ENCODE measurements around the gene MRPS24.

DNA sequence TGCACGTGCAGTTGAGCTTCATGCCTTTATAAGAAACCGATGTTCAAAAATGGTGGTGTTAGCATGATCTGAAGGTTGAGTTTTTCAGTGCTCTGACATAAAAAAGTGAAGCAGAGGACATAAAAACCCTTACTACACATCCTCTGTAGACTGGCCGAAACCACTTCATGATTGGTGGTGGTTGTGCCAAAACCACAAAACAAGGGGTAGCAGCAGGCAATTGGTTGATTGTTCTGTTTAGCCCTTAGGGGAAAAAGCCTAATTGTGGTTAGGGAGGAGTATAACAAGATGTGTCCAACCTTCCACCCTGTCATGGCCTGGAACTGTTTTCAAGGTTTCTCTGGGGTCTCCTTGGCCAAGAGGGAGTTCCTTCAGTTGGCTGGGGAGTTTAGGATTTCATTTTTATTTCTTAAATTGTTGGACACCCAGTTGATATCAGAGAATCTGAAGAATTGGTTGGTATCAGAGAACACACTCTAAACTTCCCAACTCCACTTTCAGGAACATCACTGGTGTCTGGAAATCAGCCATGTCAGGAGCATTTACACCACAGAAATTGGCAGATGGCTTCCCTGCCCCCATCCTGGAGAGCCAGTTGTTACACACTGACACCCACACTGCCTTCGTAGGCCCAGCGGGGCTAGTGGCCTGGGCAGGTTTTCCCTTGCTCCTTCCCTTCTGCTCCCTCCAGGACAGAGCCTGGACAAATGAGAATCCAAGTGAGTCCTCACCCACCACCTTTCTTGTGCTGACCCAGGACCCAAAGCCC lies 18.8 kb downstream of the MRPS24 start:
- TF ChIP-seq, protein P1, sequence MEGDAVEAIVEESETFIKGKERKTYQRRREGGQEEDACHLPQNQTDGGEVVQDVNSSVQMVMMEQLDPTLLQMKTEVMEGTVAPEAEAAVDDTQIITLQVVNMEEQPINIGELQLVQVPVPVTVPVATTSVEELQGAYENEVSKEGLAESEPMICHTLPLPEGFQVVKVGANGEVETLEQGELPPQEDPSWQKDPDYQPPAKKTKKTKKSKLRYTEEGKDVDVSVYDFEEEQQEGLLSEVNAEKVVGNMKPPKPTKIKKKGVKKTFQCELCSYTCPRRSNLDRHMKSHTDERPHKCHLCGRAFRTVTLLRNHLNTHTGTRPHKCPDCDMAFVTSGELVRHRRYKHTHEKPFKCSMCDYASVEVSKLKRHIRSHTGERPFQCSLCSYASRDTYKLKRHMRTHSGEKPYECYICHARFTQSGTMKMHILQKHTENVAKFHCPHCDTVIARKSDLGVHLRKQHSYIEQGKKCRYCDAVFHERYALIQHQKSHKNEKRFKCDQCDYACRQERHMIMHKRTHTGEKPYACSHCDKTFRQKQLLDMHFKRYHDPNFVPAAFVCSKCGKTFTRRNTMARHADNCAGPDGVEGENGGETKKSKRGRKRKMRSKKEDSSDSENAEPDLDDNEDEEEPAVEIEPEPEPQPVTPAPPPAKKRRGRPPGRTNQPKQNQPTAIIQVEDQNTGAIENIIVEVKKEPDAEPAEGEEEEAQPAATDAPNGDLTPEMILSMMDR (optimal IDR thresholded peaks at IDR 0.05 in 1 of 3, IDR thresholded peaks at IDR 0.05 in 1 of 3, conservative IDR thresholded peaks at IDR 0.05 in 1 of 3; ENCODE audit: extremely low read depth in 1 of 3, insufficient read depth in 2 of 3, low read length in 3 of 3): no peak
- TF ChIP-seq EZH2 (IDR thresholded peaks at IDR 0.05; ENCODE audit: low read length): no peak
